ENCODE measurements around the gene PRKCA.
A peak's percentile ranks its signal among the peaks of the same experiment; 100 is the strongest.
"Not testable (repeated sequence)": the region's sequence is repeated elsewhere in the genome, so short reads cannot be mapped to it uniquely, and the experiment has no call there.

PRKCA gene

GRCh38 chr17:66437476-66438026 is 135.1 kb downstream of the PRKCA start:
- DNase-seq (ENCODE audit: low read depth in 2 of 2), result no peak

GRCh38 chr17:66438101-66438500 is 135.7 kb downstream of the PRKCA start:
- no peak for DNase-seq (ENCODE audit: low read depth in 2 of 2)

GRCh38 chr17:66441101-66441661 is 138.8 kb downstream of the PRKCA start:
- DNase-seq (ENCODE audit: low read depth in 2 of 2), result no peak

GRCh38 chr17:66443166-66443565 is 140.8 kb downstream of the PRKCA start:
- no peak for DNase-seq (ENCODE audit: low read depth in 2 of 2)

GRCh38 chr17:66443606-66444005 is 141.2 kb downstream of the PRKCA start:
- no peak for DNase-seq (ENCODE audit: low read depth in 2 of 2)

- no peak for DNase-seq (ENCODE audit: low read depth in 2 of 2)
Observed at GRCh38 chr17:66444031-66444430, 141.6 kb downstream of the PRKCA start.

- peak in 1 of 2 experiments; percentile 32 for DNase-seq (ENCODE audit: low read depth in 2 of 2)
Observed at GRCh38 chr17:66445229-66445628, 142.8 kb downstream of the PRKCA start.

GRCh38 chr17:66446419-66446818 is 144.0 kb downstream of the PRKCA start:
- no peak for DNase-seq (ENCODE audit: low read depth in 2 of 2)

- no peak for DNase-seq (ENCODE audit: low read depth in 2 of 2)
Observed at GRCh38 chr17:66447159-66447558, 144.7 kb downstream of the PRKCA start.

- no peak for DNase-seq (ENCODE audit: low read depth in 2 of 2)
Observed at GRCh38 chr17:66448026-66448639, 145.7 kb downstream of the PRKCA start.

GRCh38 chr17:66449418-66449977 is 147.1 kb downstream of the PRKCA start:
- DNase-seq (ENCODE audit: low read depth in 2 of 2), result no peak

GRCh38 chr17:66450008-66450851 is 147.8 kb downstream of the PRKCA start:
- DNase-seq (ENCODE audit: low read depth in 2 of 2), result no peak

- DNase-seq (ENCODE audit: low read depth in 2 of 2), result no peak
Observed at GRCh38 chr17:66450852-66451158, 148.4 kb downstream of the PRKCA start.

- no peak for DNase-seq (ENCODE audit: low read depth in 2 of 2)
Observed at GRCh38 chr17:66451188-66452149, 149.1 kb downstream of the PRKCA start.

GRCh38 chr17:66455060-66455459 is 152.6 kb downstream of the PRKCA start:
- no peak for DNase-seq (ENCODE audit: low read depth in 2 of 2)

GRCh38 chr17:66457499-66457898 is 155.1 kb downstream of the PRKCA start:
- not testable (repeated sequence) for DNase-seq (ENCODE audit: low read depth in 2 of 2)

- DNase-seq (ENCODE audit: low read depth in 2 of 2), result no peak
Observed at GRCh38 chr17:66458782-66459181, 156.4 kb downstream of the PRKCA start.

- peak; percentile 88 to 91 for DNase-seq (ENCODE audit: low read depth in 2 of 2)
Observed at GRCh38 chr17:66459811-66460270, 157.4 kb downstream of the PRKCA start.

GRCh38 chr17:66460558-66460957 is 158.1 kb downstream of the PRKCA start:
- DNase-seq (ENCODE audit: low read depth in 2 of 2), result no peak

- DNase-seq (ENCODE audit: low read depth in 2 of 2), result no peak
Observed at GRCh38 chr17:66461343-66461995, 159.1 kb downstream of the PRKCA start.

GRCh38 chr17:66462010-66462409 is 159.6 kb downstream of the PRKCA start:
- DNase-seq (ENCODE audit: low read depth in 2 of 2), result no peak

Data from fibroblast of skin of left biceps (primary cell).